ENCODE results near the gene KRTAP5-2.

The KRTAP5-2 gene

DNA sequence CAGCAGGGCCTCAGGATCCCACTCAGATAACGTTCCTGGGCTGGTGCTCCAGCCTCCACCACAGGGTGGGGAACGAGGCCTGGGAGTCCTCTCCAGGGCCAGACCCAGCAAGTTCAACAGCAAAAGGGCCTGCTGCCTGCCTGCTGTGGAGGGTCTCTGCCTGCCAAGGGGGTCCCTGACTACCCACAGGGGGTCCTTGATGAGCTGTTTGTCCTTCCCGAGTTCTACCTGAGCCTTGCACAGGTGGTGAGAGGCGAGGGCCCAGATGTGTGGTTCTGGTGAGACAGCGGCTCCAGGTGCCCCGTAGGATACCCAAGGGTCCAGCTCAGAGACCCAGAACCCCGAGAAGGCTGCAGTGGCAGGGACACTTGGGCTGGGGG, 30.4 kb downstream of the KRTAP5-2 start:
- DNase-seq (ENCODE audit: low read depth in 2 of 2): no peak

DNA sequence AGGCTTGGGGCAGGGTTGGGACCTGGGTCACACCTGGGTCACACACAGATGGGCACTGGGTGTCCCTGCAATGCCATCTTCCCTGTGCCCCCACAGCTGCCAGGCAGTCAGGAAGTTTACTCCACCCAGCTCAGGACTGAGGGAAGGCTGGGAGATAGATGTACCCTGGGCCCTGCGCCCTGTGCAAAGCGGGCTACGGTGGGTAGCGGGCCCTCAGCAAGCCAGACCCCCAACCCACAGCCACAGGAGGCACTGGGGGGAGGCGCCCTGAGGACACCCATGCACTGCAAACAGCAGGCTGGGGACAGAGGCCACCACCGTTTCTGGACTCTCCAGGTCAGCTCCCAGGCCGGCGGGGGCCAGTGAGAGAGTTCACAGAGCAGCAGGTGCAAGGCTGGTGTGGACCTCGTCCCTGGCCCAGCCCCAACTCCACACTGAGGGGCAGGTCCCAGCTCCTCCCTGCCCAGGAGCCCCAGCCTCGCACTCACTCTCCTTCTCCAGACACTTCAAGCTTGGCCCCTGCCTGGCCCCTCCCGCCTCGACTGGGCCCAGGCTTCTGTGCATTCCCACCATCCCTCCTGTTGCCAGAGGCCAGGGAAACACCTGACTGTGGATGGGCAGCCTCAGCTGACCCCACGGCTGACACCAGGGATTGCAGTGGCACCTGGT, 30.9 kb downstream of the KRTAP5-2 start:
- DNase-seq (ENCODE audit: low read depth in 2 of 2): no peak

DNA sequence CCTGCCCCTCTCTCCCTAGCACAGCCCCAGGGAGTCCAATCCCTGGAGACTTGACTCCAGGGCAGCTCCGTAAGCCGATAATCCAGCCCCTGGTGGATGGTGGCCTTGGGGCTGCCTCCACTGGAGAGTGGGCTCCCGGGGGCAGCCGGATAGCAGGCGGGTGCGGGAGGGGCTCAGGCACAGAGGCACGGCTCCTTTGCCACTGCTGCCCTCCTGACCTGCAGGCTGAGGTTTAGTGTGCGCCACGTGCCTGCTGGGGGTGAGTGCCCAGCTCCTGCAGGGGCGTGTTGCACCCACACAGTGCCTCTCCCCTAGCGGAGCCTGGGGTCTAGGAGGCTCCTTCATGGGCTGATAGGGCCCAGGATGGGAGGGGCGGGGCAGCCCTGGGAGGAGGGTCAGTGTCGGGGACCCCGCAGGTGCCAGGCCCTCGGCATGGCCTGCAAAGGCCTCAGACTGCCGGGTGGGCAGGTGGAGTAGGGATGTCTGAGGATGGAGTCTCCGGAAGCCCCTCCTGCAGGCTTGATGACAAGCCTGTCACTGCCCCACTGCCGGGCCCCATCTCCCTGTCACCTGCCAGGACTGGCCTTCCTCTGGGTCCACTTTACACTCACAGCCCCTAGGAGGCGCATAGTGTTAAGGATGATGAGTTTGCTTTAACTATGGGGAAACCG, 31.6 kb downstream of the KRTAP5-2 start:
- DNase-seq (ENCODE audit: low read depth in 2 of 2): no peak

DNA sequence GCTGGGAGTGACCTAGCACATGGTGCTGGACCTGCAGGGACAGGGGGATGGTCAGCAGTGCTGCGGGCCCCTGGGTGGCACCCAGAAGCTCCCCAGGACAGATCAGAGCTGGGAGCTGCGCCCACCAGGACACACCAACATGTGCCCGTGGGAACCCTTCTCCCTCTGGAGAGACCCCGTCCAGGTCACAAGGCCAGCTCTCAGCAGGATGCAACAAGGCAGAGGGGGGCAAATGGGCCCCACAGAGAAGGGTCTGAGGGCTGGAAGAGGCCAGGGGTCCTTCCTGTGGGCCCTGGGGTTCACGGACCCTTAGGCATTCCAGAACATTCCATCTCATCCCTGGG, 32.2 kb downstream of the KRTAP5-2 start:
- DNase-seq (ENCODE audit: low read depth in 2 of 2): no peak

DNA sequence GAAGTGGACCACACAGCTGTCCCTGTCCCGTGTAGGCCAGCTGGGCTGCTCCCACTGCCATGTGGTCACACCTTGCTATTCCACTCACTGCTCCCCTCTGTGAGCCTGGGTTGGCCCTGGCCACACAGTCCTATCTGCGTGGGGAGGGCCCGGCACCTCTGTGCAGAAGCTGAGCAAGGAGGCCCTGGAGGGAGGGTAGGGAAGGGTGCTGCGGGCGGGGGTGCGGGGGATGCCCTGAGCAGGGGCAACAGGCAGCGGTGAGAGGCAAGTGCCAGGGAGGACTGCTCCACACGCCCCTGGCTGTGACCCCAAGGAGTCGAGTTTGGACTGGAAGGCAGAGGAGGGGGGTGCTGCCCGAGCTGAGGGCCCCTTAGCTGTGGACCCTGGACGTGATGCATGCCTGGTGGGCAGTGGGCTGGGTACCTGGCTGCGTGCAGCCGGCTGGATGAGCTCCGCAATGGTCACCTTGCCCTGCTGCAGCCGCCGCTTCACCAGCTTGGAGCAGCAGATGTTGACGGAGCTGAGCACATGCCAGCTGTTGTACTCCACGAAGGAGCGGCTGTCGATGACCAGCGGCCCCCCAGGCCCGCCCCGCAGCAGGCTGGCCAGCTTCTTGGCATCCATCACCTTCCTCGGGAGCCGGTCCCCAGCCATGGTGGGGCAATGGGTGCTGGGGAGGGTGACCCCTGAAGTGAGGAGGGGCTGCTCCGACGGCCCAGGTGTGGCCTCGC, 32.8 kb downstream of the KRTAP5-2 start:
- DNase-seq (ENCODE audit: low read depth in 2 of 2): no peak

DNA sequence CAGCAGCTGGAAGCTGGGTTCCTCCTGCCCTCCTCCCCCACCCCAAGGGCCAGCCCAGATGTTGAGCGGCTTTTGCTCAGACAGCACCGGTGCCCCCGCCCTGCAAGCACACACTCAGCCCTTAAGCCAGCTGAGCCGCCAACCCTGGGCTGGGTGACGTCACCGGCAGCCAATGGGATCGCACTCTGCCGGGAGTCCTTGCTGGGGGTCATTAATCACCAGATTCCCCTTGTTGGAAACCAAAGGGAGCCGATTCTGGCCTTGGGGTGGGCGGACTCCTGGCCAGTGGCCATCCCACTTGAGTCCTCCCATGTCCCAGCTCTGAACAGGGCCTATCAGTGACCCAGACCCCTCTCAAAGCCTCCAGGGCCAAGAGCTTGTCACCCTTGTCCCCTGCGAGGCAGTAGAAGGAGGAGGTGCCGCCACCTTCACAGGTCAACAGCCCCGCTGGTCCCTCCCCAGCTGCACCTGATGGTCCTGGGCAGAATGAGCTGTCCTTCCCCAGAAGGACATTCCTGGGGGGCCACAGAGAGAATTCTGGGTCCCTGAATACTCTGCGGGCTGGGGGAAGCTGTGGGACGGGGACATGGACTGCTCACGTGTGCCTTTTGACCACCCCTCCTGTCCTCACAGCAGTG, 33.4 kb downstream of the KRTAP5-2 start:
- no peak for DNase-seq (ENCODE audit: low read depth in 2 of 2)

DNA sequence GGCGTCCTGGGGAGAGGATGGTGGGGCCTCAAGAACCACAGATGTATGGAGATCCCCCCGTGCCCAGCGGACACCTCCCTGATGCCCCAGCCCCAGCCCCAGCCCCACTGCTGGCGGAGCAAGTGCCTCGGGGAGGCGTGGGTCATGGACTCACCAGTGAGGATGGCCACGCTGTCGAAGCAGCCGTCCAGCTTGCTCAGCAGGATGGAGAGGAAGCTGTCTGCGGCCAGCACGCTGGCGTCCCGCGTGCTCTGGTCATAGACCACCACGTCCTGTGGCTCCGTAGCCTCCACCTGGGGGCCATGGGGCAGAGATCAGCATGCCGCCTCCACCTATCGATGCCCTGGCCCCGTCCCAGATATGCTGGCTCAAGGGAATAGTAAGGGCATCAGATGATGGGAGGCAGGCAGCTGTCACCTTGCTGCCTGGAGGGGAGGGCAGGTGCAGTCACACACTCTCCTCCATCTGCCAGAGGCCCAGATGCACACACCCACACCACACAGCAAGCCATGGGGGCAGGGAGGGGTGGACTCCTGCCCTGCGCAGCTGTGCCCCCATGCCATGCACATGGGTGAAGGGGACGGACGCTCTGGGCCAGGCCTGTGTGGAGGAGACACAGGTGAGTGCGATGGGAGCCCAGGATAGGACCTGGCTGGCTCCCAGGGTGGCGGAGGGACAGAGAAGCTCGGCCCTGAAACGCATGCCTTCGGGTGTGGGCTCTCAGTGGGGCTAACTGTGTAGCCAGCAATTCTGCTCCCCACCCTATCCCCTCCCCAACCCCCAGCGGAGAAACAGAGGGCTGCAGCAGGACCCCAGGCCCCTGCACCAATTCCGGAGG, 34.2 kb downstream of the KRTAP5-2 start:
- DNase-seq (ENCODE audit: low read depth in 2 of 2): no peak

DNA sequence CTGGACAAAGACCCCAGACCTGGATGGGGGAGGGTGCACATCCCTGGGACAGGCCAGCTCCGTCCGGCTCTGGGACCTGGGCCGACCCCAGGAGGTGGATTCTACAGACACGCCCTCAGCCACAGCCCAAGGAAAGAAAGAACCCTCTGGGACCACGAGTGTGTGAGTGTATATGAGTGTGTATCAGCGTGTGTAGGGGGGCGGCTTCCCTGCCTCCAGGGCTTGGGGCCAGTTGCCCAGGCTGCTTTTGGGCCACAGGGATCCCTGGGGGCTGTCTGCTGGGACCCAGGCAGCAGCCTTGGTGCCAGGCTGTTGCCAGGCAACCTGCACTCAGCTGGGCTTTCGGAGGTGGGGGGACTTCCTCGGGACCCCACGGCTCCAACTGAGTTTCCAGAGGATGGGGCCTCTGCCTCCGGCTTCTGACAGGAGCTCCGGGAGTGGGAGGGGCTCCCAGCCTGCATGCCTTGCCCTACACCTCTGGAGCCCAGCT, 34.9 kb downstream of the KRTAP5-2 start:
- no peak for DNase-seq (ENCODE audit: low read depth in 2 of 2)

DNA sequence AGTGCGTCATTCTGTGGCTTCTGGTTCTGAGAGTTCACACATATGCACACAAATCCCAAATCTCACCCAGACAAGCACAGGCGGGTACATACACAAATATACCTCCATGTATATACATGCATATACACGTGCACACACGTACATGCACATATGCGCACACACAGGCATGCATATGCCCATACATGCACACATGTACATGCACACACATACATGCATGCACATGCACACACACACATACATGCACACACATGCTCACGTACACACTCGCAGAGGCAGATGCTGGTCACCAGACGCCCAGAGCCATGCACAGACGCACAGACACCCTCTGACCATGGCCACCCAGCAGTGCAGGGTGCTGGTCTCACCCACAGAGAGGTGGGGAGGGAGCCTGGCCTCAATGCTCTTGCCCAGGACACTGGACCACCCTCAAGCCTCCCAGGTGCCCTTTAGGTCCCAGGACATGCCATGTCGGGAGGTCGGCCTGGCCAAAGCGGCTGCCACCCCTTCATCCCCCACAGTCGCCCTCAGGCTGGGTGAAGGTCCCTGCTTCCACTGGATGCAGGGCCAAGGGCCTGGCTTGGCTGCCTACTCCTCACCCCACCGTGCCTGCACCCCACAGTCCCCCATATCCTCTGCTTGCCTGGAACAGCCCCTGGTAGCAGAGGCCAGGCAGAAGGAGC, 35.5 kb downstream of the KRTAP5-2 start:
- no peak for DNase-seq (ENCODE audit: low read depth in 2 of 2)

DNA sequence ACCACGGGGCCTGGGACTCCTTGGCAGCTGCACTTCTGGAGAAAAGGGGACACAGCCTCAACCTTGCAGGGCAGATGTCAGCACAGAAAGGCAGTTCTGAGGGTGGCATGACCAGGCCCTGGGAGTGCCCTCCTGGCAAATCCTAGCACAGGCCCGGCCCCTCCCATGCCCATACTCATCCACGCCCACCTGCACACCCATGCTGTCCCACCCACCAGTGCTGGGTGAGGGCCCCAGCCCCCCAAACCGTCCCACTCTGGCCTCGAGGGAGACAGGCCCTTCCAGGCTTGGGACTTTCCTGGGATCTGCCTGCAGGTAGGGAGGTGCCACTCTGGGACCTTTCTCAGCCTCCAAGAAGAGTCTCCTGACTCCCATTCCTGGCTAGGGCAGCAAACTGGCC, 36.1 kb downstream of the KRTAP5-2 start:
- no peak for DNase-seq (ENCODE audit: low read depth in 2 of 2)

DNA sequence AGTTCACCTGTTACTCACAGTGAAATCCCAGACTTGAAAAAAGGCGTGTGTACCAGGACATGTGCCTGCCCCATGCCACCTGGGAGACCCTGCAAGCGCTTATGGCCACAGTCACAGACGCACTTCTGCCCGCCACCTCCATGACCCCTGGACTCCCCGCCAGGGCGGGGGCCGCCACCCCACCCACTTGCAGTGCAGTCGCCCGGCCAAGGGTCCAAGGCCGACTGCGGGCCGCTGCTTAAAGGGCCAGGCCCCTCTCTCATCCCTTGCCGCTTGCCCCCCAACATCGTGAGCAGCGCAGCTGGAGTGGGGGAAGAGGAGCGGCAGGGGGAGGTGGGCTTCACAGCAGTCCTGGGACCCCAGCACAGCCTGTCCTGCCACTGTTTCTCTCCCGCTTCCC, 36.8 kb downstream of the KRTAP5-2 start:
- no peak for DNase-seq (ENCODE audit: low read depth in 2 of 2)

DNA sequence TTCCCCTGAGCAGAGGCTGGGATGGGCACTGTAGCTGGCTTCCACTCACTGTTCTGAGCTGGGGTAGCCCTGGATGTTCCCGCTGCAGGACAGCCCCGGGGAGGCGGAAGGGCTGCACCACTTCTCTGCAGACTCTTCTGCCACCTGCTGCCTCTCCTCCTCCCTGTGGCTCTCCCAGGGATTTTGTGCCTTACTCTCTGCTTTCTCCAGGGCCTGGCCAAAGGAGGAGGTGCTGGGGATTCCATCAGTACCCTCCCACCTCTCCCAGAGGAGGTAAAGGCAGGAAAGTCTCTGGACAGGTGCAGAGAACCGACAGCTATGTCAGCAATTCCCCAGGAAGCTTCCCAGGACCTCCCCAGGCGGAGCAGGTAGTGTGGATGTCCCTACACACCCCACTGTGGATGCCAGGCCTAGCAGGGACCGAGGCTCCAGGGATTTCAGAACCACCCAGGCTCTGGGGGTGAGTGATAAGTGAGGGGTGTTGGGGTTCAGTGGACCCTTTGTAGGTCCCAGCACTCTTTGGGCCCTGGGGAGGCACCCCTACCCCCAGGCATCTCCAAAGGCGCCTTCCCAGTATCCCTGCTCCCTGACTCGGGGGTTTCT, 37.3 kb downstream of the KRTAP5-2 start:
- DNase-seq (ENCODE audit: low read depth in 2 of 2): no peak

DNA sequence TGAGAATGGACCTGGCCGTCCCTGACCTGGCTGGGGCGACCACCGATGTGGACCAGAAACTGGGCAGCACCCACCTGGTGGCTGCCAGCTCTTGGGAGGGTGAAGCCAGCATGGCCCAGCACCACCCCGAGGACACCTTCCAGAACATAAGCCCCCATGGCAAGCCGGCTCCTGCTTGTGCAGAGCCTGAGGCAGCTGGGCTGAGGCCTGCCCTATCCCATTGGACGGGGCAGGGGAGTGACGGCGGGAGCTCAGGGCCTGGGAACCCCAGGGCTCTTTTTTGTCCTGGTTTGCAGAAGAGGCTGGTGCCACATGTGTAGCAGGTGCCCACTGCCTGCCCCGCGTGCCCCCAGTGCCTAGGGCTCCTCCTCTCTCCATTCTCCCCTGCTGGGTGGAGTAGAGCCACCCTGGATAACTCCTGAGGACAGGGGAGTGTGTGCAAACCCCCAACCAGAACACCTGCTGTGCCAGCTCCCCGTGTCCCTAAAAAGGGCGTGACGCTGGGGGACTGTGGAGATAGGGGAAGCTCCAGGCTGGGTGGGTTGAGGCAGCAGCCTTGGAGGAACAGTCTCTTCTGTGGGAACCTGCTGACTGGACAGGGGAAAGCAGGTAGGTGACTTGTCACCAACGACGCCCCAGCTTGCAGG, 38.0 kb downstream of the KRTAP5-2 start:
- no peak for DNase-seq (ENCODE audit: low read depth in 2 of 2)

DNA sequence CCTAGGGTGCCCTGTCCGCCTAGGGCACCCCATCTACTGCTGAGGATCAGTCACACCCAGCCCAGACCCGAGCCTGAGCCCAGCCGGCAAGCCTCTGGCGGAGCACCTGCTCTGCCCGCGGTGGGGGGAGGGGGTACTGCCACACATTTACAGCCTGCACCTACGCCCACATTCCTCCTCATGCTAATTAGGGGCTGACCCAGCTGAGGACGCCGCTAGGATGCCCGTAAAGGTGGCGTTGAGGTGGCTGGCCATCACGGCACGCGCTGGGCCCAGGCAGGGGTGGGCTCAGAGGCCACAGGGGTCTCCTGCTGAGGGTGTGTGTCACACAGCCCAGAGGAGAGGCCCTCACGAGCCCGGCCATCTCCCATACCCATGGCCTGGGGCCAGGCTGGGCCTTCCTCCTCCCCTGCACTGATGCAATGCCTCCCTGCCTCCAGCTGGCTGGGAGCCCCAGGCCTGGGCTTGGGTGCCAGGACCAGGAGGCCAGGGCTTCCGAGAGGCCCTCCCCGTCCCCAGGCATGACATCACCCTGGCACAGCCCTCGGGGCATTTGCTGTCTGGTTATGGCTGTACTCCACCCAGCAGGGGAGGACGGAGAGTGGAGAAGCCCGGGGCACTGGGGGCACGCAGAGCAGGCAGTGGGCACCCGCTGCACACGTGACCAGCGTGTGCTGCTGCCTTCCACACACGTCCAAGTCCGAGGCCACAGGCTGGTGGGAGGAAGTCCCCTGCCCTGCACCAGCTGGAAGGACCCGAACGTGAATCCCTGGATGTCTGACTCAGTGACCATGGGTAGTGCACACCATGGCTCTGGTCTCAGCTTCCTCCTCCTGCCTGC, 38.8 kb downstream of the KRTAP5-2 start:
- DNase-seq (ENCODE audit: low read depth in 2 of 2): no peak

DNA sequence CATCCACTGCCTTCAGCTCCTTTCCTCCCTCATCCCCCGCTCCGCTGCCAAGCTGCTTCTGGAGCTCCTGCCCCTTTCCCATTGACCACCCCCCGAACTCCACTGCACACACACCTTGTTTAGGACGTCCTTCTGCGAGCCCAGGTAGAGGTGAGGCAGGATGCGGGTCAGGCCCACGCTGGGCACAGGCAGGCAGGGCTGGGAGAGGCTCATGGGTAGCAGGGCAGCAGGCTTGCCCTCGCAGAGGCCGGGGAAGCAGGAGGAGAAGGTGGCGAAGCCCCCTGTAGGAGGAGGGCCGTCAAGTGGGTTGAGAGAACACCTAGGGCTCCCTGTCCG, 39.4 kb downstream of the KRTAP5-2 start:
- no peak for DNase-seq (ENCODE audit: low read depth in 2 of 2)

DNA sequence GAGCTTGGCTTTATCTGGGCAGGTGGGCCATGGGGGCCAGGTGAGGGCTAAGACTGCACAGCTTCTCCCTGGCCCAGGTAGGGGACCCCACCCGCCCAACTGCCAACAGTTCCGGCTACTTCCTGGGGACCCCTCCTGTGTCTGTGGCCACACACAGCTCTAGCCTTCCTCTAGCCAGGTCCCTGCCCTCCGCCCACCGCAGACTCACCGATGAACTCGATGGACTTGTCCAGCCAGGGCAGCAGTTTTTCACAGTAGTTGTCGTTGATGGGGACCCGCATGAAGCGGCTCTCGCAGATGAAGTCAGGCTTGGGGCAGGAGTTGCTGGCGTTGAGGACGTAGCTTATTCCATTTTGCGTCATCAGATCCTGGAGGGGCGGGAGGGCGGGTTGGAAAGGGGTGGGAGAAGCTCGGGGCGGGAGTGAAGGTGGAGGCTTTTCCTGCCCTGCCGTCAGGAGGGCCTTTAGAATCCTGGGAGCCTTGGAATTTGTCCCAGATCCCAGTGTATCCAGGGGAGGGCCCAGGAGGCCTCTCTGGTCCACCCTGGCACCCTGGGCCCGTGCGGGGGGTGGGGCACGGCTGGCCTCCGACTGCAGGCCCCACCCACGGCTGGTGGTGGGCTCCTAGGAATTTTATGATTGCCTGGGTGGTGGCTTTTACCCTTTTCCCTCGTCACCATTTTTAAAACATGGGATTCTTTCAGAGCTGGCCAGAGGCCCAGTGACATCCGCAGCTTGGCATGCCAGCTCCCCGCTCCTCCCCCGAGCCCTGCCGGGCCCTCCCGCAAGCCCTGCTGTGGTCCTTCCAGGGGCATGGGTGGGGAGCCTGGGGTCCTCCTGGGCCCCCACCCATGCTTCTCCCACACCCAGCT, 40.0 kb downstream of the KRTAP5-2 start:
- DNase-seq (ENCODE audit: low read depth in 2 of 2): no peak

DNA sequence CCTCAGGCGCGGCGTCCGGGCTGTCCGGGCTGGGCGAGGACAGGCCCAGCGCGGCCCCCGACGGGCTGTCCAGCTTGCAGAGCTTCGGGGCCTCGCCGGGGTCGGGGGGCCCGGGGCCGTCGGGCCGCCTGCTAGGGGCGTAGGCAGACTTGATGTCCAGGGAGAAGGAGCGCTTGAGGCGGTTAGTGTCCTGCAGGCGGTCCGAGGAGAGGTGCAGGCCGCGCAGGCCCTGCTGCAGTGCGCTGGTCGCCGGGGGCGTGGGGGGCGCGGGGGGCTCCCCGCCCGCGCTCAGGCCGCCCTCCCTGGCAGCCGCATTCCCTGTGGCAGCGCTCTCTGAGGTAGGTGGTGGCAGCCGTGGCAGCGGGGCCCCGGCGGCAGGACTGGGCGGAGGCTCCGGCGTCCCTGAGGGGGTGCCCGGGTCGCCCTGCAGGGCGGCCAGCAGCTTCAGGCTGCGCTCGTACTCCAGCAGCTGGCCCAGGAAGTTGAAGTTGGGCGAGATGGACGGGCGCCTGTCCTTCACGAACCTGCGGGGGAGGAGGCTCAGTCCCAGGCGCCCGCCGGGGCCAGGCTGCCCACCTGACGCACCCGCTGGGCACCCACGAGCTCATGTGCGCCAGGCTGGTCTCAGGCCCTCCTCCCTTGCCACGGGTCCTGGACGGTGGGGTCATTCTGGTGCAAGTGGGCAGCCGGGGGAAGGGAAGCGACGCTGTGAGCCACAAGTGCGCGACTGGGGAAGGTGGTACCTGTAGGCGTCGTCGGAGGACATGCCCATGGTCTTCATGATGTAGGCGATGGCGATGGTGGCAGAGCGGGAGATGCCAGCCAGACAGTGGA, 40.8 kb downstream of the KRTAP5-2 start:
- no peak for DNase-seq (ENCODE audit: low read depth in 2 of 2)
